ENCODE measurements around the gene SEPTIN2.
"Not testable (repeated sequence)": the region's sequence is repeated elsewhere in the genome, so short reads cannot be mapped to it uniquely, and the experiment has no call there.

Gene SEPTIN2

GRCh38 chr2:241314226-241315092, 1.3 kb upstream of the SEPTIN2 start:
- peak; percentile 7 for DNase-seq (ENCODE audit: low spot score)

GRCh38 chr2:241315093-241315878, 439 bp upstream of the SEPTIN2 start, which contains the start of gene HDLBP:
Gene HDLBP, minus strand, starts transcription at chr2:241315672. Its CDS starts 48,803 bp downstream, at chr2:241266869.
- peak; percentile 98 for DNase-seq (ENCODE audit: low spot score)

- DNase-seq (ENCODE audit: low spot score) = no peak
Measured at GRCh38 chr2:241316825-241317224, 1.1 kb downstream of the SEPTIN2 start.

- DNase-seq (ENCODE audit: low spot score) = no peak
Measured at GRCh38 chr2:241317391-241317790, 1.7 kb downstream of the SEPTIN2 start.

- not testable (repeated sequence) for DNase-seq (ENCODE audit: low spot score)
Measured at GRCh38 chr2:241318830-241319229, 3.1 kb downstream of the SEPTIN2 start.

- DNase-seq (ENCODE audit: low spot score) = no peak
Measured at GRCh38 chr2:241320394-241320793, 4.7 kb downstream of the SEPTIN2 start.

- no peak for DNase-seq (ENCODE audit: low spot score)
Measured at GRCh38 chr2:241321033-241321432, 5.3 kb downstream of the SEPTIN2 start.

GRCh38 chr2:241321886-241322285, 6.2 kb downstream of the SEPTIN2 start:
- DNase-seq (ENCODE audit: low spot score) = peak; percentile 40

- DNase-seq (ENCODE audit: low spot score) = no peak
Measured at GRCh38 chr2:241323778-241324177, 8.1 kb downstream of the SEPTIN2 start.

GRCh38 chr2:241324775-241325174, 9.1 kb downstream of the SEPTIN2 start:
- no peak for DNase-seq (ENCODE audit: low spot score)

GRCh38 chr2:241325257-241325656, 9.5 kb downstream of the SEPTIN2 start:
- no peak for DNase-seq (ENCODE audit: low spot score)

- no peak for DNase-seq (ENCODE audit: low spot score)
Measured at GRCh38 chr2:241329669-241330615, 14.2 kb downstream of the SEPTIN2 start.

GRCh38 chr2:241330616-241330981, 14.9 kb downstream of the SEPTIN2 start:
- DNase-seq (ENCODE audit: low spot score) = no peak

- no peak for DNase-seq (ENCODE audit: low spot score)
Measured at GRCh38 chr2:241334813-241335212, 19.1 kb downstream of the SEPTIN2 start.

GRCh38 chr2:241339839-241340630, 24.3 kb downstream of the SEPTIN2 start:
- no peak for DNase-seq (ENCODE audit: low spot score)

- DNase-seq (ENCODE audit: low spot score) = no peak
Measured at GRCh38 chr2:241340631-241341163, 25.0 kb downstream of the SEPTIN2 start.

GRCh38 chr2:241344925-241345651, 29.4 kb downstream of the SEPTIN2 start:
- no peak for DNase-seq (ENCODE audit: low spot score)

- no peak for DNase-seq (ENCODE audit: low spot score)
Measured at GRCh38 chr2:241349941-241350340, 34.2 kb downstream of the SEPTIN2 start.

- DNase-seq (ENCODE audit: low spot score) = no peak
Measured at GRCh38 chr2:241350530-241350877, 34.8 kb downstream of the SEPTIN2 start.
